Measurements from ENCODE around the gene SURF1. TPM values are rescaled to one million over a fixed set of nuclear protein-coding genes. Genes with fewer than 3 reads are reported as not detected.

Gene SURF1
- total RNA-seq, 2 donors from 2014 or later = 45.1 to 54.4 TPM

- Mint-ChIP-seq H3K36me3 (ENCODE audit: low read depth) (no peaks in the 10 kb centered on the region), H3K4me3 (no peak overlapping the region), H3K27ac (no peak overlapping the region), H3K9me3 (no peaks in the 10 kb centered on the region), H3K4me1 (no peaks in the 10 kb centered on the region), H3K27me3 (ENCODE audit: insufficient read depth) (peaks cover 14% of the 10 kb centered on the region)
- no peak for TF ChIP-seq CTCF (conservative IDR thresholded peaks at IDR 0.05)
- Histone ChIP-seq H3K9ac (ENCODE audit: extremely low read depth, low read length, poor library complexity, severe bottlenecking) (no peak overlapping the region), H3K27ac (ENCODE audit: low read depth, low read length) (no peak overlapping the region), H3K4me1 (ENCODE audit: control insufficient read depth, insufficient read depth, low read length) (no peaks in the 10 kb centered on the region), H3K9me3 (ENCODE audit: control insufficient read depth, low read length) (no peaks in the 10 kb centered on the region), H3K36me3 (ENCODE audit: control insufficient read depth, insufficient read depth, low read length) (no peaks in the 10 kb centered on the region), H3K4me3 (ENCODE audit: low read length) (no peak overlapping the region), H3K27me3 (ENCODE audit: control insufficient read depth, insufficient read depth, low read length, poor library complexity, severe bottlenecking) (no peaks in the 10 kb centered on the region)
- 84 to 85% methylated on average over 13 to 26 of the region's 26 CpGs for WGBS, 2 experiments (ENCODE audit: insufficient coverage in 1 of 2, insufficient read length in 1 of 2)
- no peak for DNase-seq
Observed at GRCh38 chr9:133303266-133304157, 52.8 kb downstream of the SURF1 start.

Other genes with a start within 250 kb of the SURF1 start
- 10 to 100 TPM; 28.0 to 30.7 TPM for gene RALGDS, start 235.2 kb downstream of the SURF1 start, total RNA-seq
- 10 to 100 TPM; 28.2 to 29.1 TPM for gene GBGT1, start 192.6 kb downstream of the SURF1 start, total RNA-seq
- gene OBP2B, start 147.2 kb downstream of the SURF1 start, total RNA-seq = not detected
- 1 to 10 TPM in 1 of 2 donors, under 1 TPM in 1; 0.35 to 1.2 TPM for gene ABO, start 81.3 kb downstream of the SURF1 start, total RNA-seq
- 10 to 100 TPM; 22.9 to 27.5 TPM for gene SURF6, start 20.3 kb downstream of the SURF1 start, total RNA-seq
- gene MED22, start 8.4 kb downstream of the SURF1 start, total RNA-seq = 10 to 100 TPM; 54.6 to 57.3 TPM
- 1,000 to 10,000 TPM; 2,418 to 2,634 TPM for gene RPL7A, start 8.3 kb downstream of the SURF1 start, total RNA-seq
- 10 to 100 TPM; 18.0 to 25.9 TPM for gene SURF2, start 63 bp upstream of the SURF1 start, total RNA-seq
- 100 to 1,000 TPM; 178 to 187 TPM for gene SURF4, start 19.6 kb upstream of the SURF1 start, total RNA-seq
- gene STKLD1, start 19.9 kb upstream of the SURF1 start, total RNA-seq = under 1 TPM in 1 of 2 donors, not detected in 1; 0.95 TPM
- gene REXO4, start 61.5 kb upstream of the SURF1 start, total RNA-seq = 10 to 100 TPM; 30.2 to 36.5 TPM
- 10 to 100 TPM; 13.5 to 21.7 TPM for gene ADAMTS13, start 65.9 kb upstream of the SURF1 start, total RNA-seq
- gene CACFD1, start 103.5 kb upstream of the SURF1 start, total RNA-seq = 10 to 100 TPM; 30.6 to 35.0 TPM
- gene SLC2A6, start 122.6 kb upstream of the SURF1 start, total RNA-seq = 10 to 100 TPM; 11.6 to 17.7 TPM
- gene MYMK, start 168.5 kb upstream of the SURF1 start, total RNA-seq = not detected
- under 1 TPM; 0.18 to 0.93 TPM for gene ADAMTSL2, start 178.2 kb upstream of the SURF1 start, total RNA-seq

Measured in endodermal cell (in vitro differentiated cells).